Measurements from ENCODE around the gene GALNT6. TPM values are rescaled to one million over a fixed set of nuclear protein-coding genes. Genes with fewer than 3 reads are reported as not detected.

The GALNT6 gene
- total and polyA plus RNA-seq, 2 of the 13 experiments (the other 11 are each of a cell fraction or from before 2014, with no cell fraction given) = 1.0 to 1.1 TPM

- DNase-seq (ENCODE audit: low spot score) (no peak), FAIRE-seq (no peak), ATAC-seq (no peak)
- Histone ChIP-seq H3K27me3 (ENCODE audit: control insufficient read depth in 1 of 2, insufficient read depth in 2 of 2, low read length in 2 of 2) (peaks cover 5 to 22% of the 10 kb centered on the region in 2 experiments; a peak in 3 of 5 replicates), H3K4me1 (ENCODE audit: insufficient read depth, low read length) (peaks cover 8% of the 10 kb centered on the region; the same call in 1 of the 2 replicates), H3K36me3 (replicated peaks in 1 of 2; ENCODE audit: control insufficient read depth in 1 of 2, insufficient read depth in 2 of 2, low read length in 2 of 2) (no peaks in the 10 kb centered on the region), H4K20me1 (ENCODE audit: insufficient read depth, low read length) (no peaks in the 10 kb centered on the region), H3K9me3 (ENCODE audit: low read length) (no peaks in the 10 kb centered on the region), H3K9ac (ENCODE audit: insufficient read depth, low read depth, low read length) (no peak overlapping the region), H2AFZ (ENCODE audit: low read length) (no peak overlapping the region), H3K79me2 (ENCODE audit: insufficient read depth, low read length) (no peaks in the 10 kb centered on the region), H3K4me3 (replicated peaks in 1 of 3; ENCODE audit: insufficient read depth in 1 of 3, low read depth in 2 of 3, low read length in 3 of 3) (no peak overlapping the region), H3K27ac (ENCODE audit: extremely low read length, insufficient read depth, low read length) (no peak overlapping the region), H3K4me2 (ENCODE audit: low read depth, low read length) (no peak overlapping the region)
- intact Hi-C loops (cut with micrococcal nuclease; ENCODE audit: unreplicated experiment) (no loop called here), in situ Hi-C loops (cut with HindIII; ENCODE audit: extremely low pct_ligation_motif_present, low pct_unique_long_range_greater_than_20kb) (no loop called here)
- BruUV-seq (replicated peaks) = no TSS peak
- ChIA-PET POLR2A (no interaction called here), CTCF (ENCODE audit: low intra/inter-chr PET ratio, low total read pairs) (no interaction called here)
- TF ChIP-seq POGK (CRISPR knock-in tag; conservative IDR thresholded peaks at IDR 0.05) = no peak
- no peak for TF ChIP-seq ZNF530 (CRISPR knock-in tag; IDR thresholded peaks at IDR 0.05; ENCODE audit: low read depth)
- TF ChIP-seq CTCF (CRISPR knock-in tag; IDR thresholded peaks at IDR 0.05) = no peak
- no peak for TF ChIP-seq FOXA3 (CRISPR knock-in tag; IDR thresholded peaks at IDR 0.05)
- no peak for TF ChIP-seq ISL2 (CRISPR knock-in tag; IDR thresholded peaks at IDR 0.05)
- no peak for TF ChIP-seq DBP (CRISPR knock-in tag; IDR thresholded peaks at IDR 0.05; ENCODE audit: not compliant biosample characterization)
- no peak for TF ChIP-seq CENPX (CRISPR knock-in tag; IDR thresholded peaks at IDR 0.05)
- TF ChIP-seq FOXO4 (CRISPR knock-in tag; conservative IDR thresholded peaks at IDR 0.05) = no peak
- no peak for TF ChIP-seq ZNF550 (CRISPR knock-in tag; IDR thresholded peaks at IDR 0.05; ENCODE audit: borderline replicate concordance)
- no peak for TF ChIP-seq MYNN (CRISPR knock-in tag; IDR thresholded peaks at IDR 0.05; ENCODE audit: low read depth)
- TF ChIP-seq HMG20A (CRISPR knock-in tag; IDR thresholded peaks at IDR 0.05; ENCODE audit: borderline replicate concordance) = no peak
- TF ChIP-seq RBFOX2 (IDR thresholded peaks at IDR 0.05; ENCODE audit: low read depth, low read length) = no peak
- 41% methylated on average over 10 of the region's 10 CpGs for WGBS (ENCODE audit: low lambda C conversion rate)
These were observed 3.0 kb downstream of the GALNT6 start for GRCh38 chr12:51388069-51388799.

Measured in HepG2 (cell line).